Measurements from ENCODE around the gene SP140.

DNA sequence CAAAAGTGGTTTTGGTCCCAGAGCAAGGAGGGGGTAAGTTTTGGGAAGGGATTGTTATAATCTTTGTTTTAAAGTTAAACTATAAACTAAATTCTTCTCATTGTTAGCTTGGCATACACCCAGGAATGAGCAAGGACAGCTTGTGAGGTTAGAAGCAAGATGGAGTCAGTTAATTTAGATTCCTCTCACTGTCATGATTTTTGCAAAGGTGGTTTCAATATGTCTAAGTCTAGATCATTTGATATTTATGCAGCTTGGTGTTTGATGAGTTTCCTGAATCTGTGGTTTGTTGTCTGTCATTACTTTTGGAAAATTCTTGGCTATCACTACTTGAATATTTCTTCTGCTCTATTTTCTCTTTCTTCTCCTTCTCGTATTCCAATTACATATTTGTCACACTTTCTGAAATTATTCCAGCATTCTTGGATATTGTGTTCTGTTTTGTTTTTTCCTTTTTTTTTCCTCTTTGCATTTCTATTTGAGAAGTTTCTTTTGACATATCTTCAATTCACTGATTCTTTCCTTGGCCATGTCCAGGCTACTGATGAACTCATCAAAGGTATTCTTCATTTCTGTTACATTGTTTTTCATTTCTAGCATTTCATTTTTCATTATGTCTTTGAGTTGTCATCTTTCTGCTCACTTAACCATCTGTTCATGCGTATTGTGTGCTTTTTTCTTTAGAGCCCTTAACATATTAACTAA lies 5.1 kb downstream of the SP140 start:
- TF ChIP-seq, protein P1, sequence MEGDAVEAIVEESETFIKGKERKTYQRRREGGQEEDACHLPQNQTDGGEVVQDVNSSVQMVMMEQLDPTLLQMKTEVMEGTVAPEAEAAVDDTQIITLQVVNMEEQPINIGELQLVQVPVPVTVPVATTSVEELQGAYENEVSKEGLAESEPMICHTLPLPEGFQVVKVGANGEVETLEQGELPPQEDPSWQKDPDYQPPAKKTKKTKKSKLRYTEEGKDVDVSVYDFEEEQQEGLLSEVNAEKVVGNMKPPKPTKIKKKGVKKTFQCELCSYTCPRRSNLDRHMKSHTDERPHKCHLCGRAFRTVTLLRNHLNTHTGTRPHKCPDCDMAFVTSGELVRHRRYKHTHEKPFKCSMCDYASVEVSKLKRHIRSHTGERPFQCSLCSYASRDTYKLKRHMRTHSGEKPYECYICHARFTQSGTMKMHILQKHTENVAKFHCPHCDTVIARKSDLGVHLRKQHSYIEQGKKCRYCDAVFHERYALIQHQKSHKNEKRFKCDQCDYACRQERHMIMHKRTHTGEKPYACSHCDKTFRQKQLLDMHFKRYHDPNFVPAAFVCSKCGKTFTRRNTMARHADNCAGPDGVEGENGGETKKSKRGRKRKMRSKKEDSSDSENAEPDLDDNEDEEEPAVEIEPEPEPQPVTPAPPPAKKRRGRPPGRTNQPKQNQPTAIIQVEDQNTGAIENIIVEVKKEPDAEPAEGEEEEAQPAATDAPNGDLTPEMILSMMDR (conservative IDR thresholded peaks at IDR 0.05; ENCODE audit: low read depth, low read length): no peak
- TF ChIP-seq EZH2 (IDR thresholded peaks at IDR 0.05; ENCODE audit: borderline replicate concordance, low read depth, low read length, poor library complexity, severe bottlenecking): no peak
